Endothelial cell (in vitro differentiated cells): ENCODE data around the gene PIGC. TPM values are rescaled to one million over a fixed set of nuclear protein-coding genes. Genes with fewer than 3 reads are reported as not detected.
A peak's percentile ranks its signal among the peaks of the same experiment; 100 is the strongest.

Experiments used
- DNase-seq: peaks from one replicate; pipeline ENCODE4 v3.0.0; 2021; ENCODE audit warnings: low spot score
- H3K27ac Mint-ChIP-seq: one replicate; pipeline ENCODE4 v1.8.0; 2021; ENCODE audit warnings: mixed read lengths, inconsistent platforms; ENCODE audit not compliant: unreplicated experiment
- H3K27me3 Mint-ChIP-seq: one replicate; pipeline ENCODE4 v1.8.0; 2021; ENCODE audit warnings: mild to moderate bottlenecking, moderate library complexity, mixed read lengths, inconsistent platforms; ENCODE audit not compliant: unreplicated experiment
- H3K36me3 Mint-ChIP-seq: one replicate; pipeline ENCODE4 v1.8.0; 2021; ENCODE audit warnings: mild to moderate bottlenecking, low read depth, mixed read lengths, inconsistent platforms; ENCODE audit not compliant: unreplicated experiment
- H3K4me1 Mint-ChIP-seq: one replicate; pipeline ENCODE4 v1.8.0; 2021; ENCODE audit warnings: mild to moderate bottlenecking, mixed read lengths, inconsistent platforms; ENCODE audit not compliant: unreplicated experiment
- H3K4me3 Mint-ChIP-seq: one replicate; pipeline ENCODE4 v1.8.0; 2021; ENCODE audit warnings: mild to moderate bottlenecking, mixed read lengths, inconsistent platforms; ENCODE audit not compliant: unreplicated experiment
- H3K9me3 Mint-ChIP-seq: one replicate; pipeline ENCODE4 v1.8.0; 2021; ENCODE audit warnings: mixed read lengths, inconsistent platforms; ENCODE audit not compliant: unreplicated experiment
- total RNA-seq: library from RNA; stranded (reverse); fragmentation: NEBNext Ultra II Directional; extraction: Animal tissue kit (Norgen Biotek cat#: 25700); gene quantifications from one replicate; pipeline ENCODE4 v1.2.1, GENCODE V29; 2021; ENCODE audit not compliant: unreplicated experiment
- TF ChIP-seq, protein P1 (sequence below): fragments of 200-600 bp; sonication (generic); IDR thresholded peaks from one replicate; pipeline ENCODE4 v1.5.0; 2021; ENCODE audit warnings: antibody characterized with exemption; ENCODE audit not compliant: unreplicated experiment

The PIGC gene
- total RNA-seq, 1 donor from 2014 or later = 23.7 TPM

DNA sequence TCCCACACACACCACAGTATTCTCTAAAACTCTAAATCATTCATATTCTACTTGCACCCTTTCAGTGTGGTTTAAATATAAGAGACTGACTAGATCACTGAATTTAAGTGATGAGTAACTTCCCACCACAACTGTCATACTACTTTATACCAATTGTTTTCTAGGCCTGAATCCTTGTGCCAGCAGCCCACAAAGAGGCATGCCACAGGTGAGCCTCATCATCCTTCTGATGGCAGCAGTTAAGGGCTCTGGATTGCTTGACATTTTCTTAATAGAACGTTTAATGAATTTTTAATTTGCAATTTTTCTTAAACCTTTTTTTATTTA lies 13.8 kb downstream of the PIGC start:
- H3K27me3 Mint-ChIP-seq = peaks cover 1% of the 10 kb centered on the region
- H3K36me3 Mint-ChIP-seq = peaks cover 7% of the 10 kb centered on the region
- no peaks in the 10 kb centered on the region for H3K9me3 Mint-ChIP-seq
- DNase-seq = no peak
- TF ChIP-seq, protein P1, sequence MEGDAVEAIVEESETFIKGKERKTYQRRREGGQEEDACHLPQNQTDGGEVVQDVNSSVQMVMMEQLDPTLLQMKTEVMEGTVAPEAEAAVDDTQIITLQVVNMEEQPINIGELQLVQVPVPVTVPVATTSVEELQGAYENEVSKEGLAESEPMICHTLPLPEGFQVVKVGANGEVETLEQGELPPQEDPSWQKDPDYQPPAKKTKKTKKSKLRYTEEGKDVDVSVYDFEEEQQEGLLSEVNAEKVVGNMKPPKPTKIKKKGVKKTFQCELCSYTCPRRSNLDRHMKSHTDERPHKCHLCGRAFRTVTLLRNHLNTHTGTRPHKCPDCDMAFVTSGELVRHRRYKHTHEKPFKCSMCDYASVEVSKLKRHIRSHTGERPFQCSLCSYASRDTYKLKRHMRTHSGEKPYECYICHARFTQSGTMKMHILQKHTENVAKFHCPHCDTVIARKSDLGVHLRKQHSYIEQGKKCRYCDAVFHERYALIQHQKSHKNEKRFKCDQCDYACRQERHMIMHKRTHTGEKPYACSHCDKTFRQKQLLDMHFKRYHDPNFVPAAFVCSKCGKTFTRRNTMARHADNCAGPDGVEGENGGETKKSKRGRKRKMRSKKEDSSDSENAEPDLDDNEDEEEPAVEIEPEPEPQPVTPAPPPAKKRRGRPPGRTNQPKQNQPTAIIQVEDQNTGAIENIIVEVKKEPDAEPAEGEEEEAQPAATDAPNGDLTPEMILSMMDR = no peak
- no peak overlapping the region for H3K4me3 Mint-ChIP-seq
- H3K27ac Mint-ChIP-seq = no peak overlapping the region
- H3K4me1 Mint-ChIP-seq = peaks cover 11% of the 10 kb centered on the region

GRCh38 chr1:172429331-172430127 lies 14.3 kb downstream of the PIGC start:
- DNase-seq = peak; percentile 25
- TF ChIP-seq, protein P1 = peak; percentile 50
- Mint-ChIP-seq H3K4me3 (no peak overlapping the region), H3K4me1 (peaks cover 11% of the 10 kb centered on the region), H3K9me3 (no peaks in the 10 kb centered on the region), H3K27me3 (peaks cover 1% of the 10 kb centered on the region), H3K27ac (no peak overlapping the region), H3K36me3 (peaks cover 7% of the 10 kb centered on the region)

DNA sequence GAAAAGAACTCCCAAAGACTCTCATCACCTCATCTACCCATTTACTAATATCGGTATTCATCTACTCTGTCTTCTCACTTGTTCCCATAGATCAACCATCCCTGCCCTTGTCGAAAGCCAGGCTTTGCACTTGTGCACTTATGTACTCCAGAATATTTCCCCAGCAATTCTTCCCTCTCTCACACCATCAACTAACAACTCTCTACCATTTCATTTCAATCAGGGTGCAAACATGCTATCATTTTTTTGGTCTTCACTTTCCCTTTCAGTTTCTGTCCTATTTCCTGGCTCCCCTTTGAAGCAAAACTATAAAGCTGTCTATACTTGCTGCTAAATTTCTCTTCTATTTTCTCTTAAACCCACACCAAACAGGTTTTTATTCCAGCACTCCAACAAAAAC lies 16.7 kb downstream of the PIGC start:
- Mint-ChIP-seq H3K27ac (no peak overlapping the region), H3K4me1 (peaks cover 11% of the 10 kb centered on the region), H3K27me3 (peaks cover 1% of the 10 kb centered on the region), H3K36me3 (no peaks in the 10 kb centered on the region), H3K4me3 (no peak overlapping the region), H3K9me3 (no peaks in the 10 kb centered on the region)
- no peak for DNase-seq
- TF ChIP-seq, protein P1 = no peak

- Mint-ChIP-seq H3K36me3 (no peaks in the 10 kb centered on the region), H3K4me3 (no peak overlapping the region), H3K27ac (no peak overlapping the region), H3K9me3 (no peaks in the 10 kb centered on the region), H3K4me1 (peaks cover 2% of the 10 kb centered on the region), H3K27me3 (peaks cover 1% of the 10 kb centered on the region)
- TF ChIP-seq, protein P1 = no peak
- no peak for DNase-seq
Measured at GRCh38 chr1:172425339-172425738, 18.5 kb downstream of the PIGC start.

GRCh38 chr1:172423336-172423735 lies 20.5 kb downstream of the PIGC start:
- H3K9me3 Mint-ChIP-seq = no peaks in the 10 kb centered on the region
- H3K4me1 Mint-ChIP-seq = peaks cover 8% of the 10 kb centered on the region
- no peak for DNase-seq
- TF ChIP-seq, protein P1 = no peak
- H3K27ac Mint-ChIP-seq = no peak overlapping the region
- no peaks in the 10 kb centered on the region for H3K27me3 Mint-ChIP-seq
- H3K4me3 Mint-ChIP-seq = no peak overlapping the region
- no peaks in the 10 kb centered on the region for H3K36me3 Mint-ChIP-seq
